Nephron progenitor cell (in vitro differentiated cells): Measurements from ENCODE around the gene SAV1.

Experiments used
- DNase-seq: peaks from one replicate; pipeline ENCODE4 v3.0.0; 2021
- H3K27ac Mint-ChIP-seq: 2 replicates; pipeline ENCODE4 v1.8.0; 2021; ENCODE audit warnings: mild to moderate bottlenecking, moderate library complexity, mixed read lengths
- H3K27me3 Mint-ChIP-seq: 2 replicates; pipeline ENCODE4 v1.8.0; 2021; ENCODE audit warnings: mild to moderate bottlenecking, low read depth, mixed read lengths; ENCODE audit not compliant: poor library complexity
- H3K36me3 Mint-ChIP-seq: 2 replicates; pipeline ENCODE4 v1.8.0; 2021; ENCODE audit warnings: low read depth, mixed read lengths
- H3K4me1 Mint-ChIP-seq: 2 replicates; pipeline ENCODE4 v1.8.0; 2021; ENCODE audit warnings: mixed read lengths
- H3K4me3 Mint-ChIP-seq: 2 replicates; pipeline ENCODE4 v1.8.0; 2021; ENCODE audit warnings: mild to moderate bottlenecking, moderate library complexity, mixed read lengths
- H3K9me3 Mint-ChIP-seq: 2 replicates; pipeline ENCODE4 v1.8.0; 2021; ENCODE audit warnings: mild to moderate bottlenecking, moderate library complexity, mixed read lengths
- TF ChIP-seq, protein P1 (sequence below): fragments of 200-600 bp; sonication (generic); IDR thresholded peaks from 2 replicates; pipeline ENCODE4 v1.5.0; 2021; ENCODE audit warnings: antibody characterized with exemption

SAV1 gene

GRCh38 chr14:50622978-50623377 lies 45.1 kb downstream of the SAV1 start:
- no peaks in the 10 kb centered on the region for H3K9me3 Mint-ChIP-seq
- peaks cover 6% of the 10 kb centered on the region for H3K36me3 Mint-ChIP-seq
- no peaks in the 10 kb centered on the region for H3K27me3 Mint-ChIP-seq
- TF ChIP-seq, protein P1, sequence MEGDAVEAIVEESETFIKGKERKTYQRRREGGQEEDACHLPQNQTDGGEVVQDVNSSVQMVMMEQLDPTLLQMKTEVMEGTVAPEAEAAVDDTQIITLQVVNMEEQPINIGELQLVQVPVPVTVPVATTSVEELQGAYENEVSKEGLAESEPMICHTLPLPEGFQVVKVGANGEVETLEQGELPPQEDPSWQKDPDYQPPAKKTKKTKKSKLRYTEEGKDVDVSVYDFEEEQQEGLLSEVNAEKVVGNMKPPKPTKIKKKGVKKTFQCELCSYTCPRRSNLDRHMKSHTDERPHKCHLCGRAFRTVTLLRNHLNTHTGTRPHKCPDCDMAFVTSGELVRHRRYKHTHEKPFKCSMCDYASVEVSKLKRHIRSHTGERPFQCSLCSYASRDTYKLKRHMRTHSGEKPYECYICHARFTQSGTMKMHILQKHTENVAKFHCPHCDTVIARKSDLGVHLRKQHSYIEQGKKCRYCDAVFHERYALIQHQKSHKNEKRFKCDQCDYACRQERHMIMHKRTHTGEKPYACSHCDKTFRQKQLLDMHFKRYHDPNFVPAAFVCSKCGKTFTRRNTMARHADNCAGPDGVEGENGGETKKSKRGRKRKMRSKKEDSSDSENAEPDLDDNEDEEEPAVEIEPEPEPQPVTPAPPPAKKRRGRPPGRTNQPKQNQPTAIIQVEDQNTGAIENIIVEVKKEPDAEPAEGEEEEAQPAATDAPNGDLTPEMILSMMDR = no peak
- no peak overlapping the region for H3K4me3 Mint-ChIP-seq
- no peaks in the 10 kb centered on the region for H3K4me1 Mint-ChIP-seq
- no peak overlapping the region for H3K27ac Mint-ChIP-seq
- no peak for DNase-seq

- no peaks in the 10 kb centered on the region for H3K27me3 Mint-ChIP-seq
- no peak for DNase-seq
- no peaks in the 10 kb centered on the region for H3K9me3 Mint-ChIP-seq
- no peak overlapping the region for H3K27ac Mint-ChIP-seq
- peaks cover 9% of the 10 kb centered on the region for H3K36me3 Mint-ChIP-seq
- peaks cover 2% of the 10 kb centered on the region for H3K4me1 Mint-ChIP-seq
- no peak overlapping the region for H3K4me3 Mint-ChIP-seq
- TF ChIP-seq, protein P1 = no peak
Measured at GRCh38 chr14:50620341-50620740, 47.8 kb downstream of the SAV1 start.

DNA sequence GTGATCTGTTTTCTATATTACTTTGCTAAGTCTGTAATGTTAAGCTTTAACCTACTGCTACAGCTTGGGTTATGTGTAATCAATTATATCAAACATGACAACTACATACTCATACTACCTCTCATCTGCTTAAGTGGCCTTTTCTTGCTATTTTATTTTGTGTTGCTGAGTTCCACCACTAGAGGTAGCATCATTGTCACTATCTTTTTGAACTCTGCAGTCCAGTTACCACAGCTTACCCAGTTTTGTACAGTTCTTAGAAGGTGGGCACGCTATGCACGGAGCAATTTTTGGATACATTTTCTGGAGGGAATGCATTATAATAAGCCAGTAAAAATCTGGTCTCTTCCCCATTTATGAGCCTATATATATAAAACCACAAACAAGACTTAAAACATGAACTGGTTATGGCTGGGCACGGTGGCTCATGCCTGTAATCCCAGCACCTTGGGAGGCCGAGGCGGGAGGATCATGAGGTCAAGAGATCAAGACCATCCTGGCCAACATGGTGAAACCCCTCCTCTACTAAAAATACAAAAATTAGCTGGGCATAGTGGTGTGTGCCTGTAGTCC lies 48.5 kb downstream of the SAV1 start:
- H3K9me3 Mint-ChIP-seq = no peaks in the 10 kb centered on the region
- no peak for DNase-seq
- H3K27me3 Mint-ChIP-seq = no peaks in the 10 kb centered on the region
- H3K36me3 Mint-ChIP-seq = peaks cover 10% of the 10 kb centered on the region
- no peak overlapping the region for H3K27ac Mint-ChIP-seq
- H3K4me3 Mint-ChIP-seq = no peak overlapping the region
- TF ChIP-seq, protein P1 = peak; percentile 57
- H3K4me1 Mint-ChIP-seq = peaks cover 8% of the 10 kb centered on the region

DNA sequence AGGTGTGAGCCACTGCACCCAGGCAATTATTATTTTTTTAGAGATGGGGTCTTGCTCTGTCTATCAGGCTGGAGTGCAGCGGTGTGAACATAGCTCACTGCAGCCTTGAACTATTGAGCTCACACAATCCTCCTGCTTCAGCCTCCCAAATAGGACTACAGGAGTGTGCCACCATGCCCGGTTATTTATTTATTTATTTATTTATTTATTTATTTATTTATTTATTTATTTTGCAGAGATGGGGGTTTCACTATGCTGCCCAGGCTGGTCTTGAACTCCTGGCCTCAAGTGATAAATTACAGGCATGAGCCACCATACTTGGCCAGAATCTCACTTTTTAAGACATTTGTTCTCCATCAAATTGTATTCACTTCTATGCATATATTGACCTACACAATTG lies 51.8 kb downstream of the SAV1 start:
- H3K9me3 Mint-ChIP-seq = no peaks in the 10 kb centered on the region
- H3K4me3 Mint-ChIP-seq = no peak overlapping the region
- DNase-seq = no peak
- H3K27ac Mint-ChIP-seq = no peak overlapping the region
- H3K27me3 Mint-ChIP-seq = no peaks in the 10 kb centered on the region
- TF ChIP-seq, protein P1 = no peak
- H3K36me3 Mint-ChIP-seq = peaks cover 10% of the 10 kb centered on the region
- peaks cover 9% of the 10 kb centered on the region for H3K4me1 Mint-ChIP-seq

DNA sequence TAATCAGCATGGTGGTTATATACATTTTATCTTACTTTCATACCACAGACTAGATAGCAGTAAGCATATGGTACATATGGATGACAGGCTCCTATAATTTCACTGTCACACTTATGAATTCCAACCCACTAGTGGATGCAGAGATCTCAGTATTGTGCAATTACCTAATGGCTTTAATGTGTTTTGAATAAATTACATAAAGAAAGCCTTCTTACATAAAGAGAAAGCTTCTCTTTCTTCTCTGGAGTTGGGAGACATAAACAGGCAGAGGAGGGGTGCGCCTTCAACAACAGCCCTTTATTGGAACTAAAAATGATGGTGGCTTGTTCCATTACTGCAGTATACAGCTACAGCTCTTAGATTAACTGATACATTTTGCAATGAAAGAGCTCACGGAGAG lies 52.6 kb downstream of the SAV1 start:
- Mint-ChIP-seq H3K4me3 (no peak overlapping the region), H3K36me3 (peaks cover 10% of the 10 kb centered on the region), H3K27ac (no peak overlapping the region), H3K9me3 (no peaks in the 10 kb centered on the region), H3K4me1 (peaks cover 9% of the 10 kb centered on the region), H3K27me3 (no peaks in the 10 kb centered on the region)
- TF ChIP-seq, protein P1 = no peak
- DNase-seq = no peak

DNA sequence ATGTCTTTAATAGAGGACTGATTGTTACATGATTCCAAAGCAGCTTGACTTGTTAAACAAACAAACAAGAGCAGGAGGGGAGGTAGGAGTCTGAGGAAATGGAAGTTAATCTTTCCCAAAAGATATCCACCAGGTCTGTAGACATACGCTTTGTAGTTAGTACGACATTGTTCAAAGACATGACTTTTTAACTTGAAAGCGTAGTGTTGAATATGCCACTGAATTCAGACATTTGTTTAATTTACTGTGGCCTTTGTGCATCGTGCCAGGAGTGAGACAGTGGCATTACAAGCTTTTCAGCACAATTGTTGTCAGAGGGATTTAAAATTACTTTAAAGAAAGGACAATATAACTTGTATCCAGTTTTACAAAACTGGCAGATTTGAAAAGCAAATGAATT lies 53.0 kb downstream of the SAV1 start:
- no peaks in the 10 kb centered on the region for H3K9me3 Mint-ChIP-seq
- no peak for DNase-seq
- H3K4me3 Mint-ChIP-seq = no peak overlapping the region
- no peak overlapping the region for H3K27ac Mint-ChIP-seq
- H3K36me3 Mint-ChIP-seq = peaks cover 10% of the 10 kb centered on the region
- no peaks in the 10 kb centered on the region for H3K27me3 Mint-ChIP-seq
- TF ChIP-seq, protein P1 = no peak
- H3K4me1 Mint-ChIP-seq = peaks cover 9% of the 10 kb centered on the region
